ENCODE results near the gene SMIM36. TPM values are rescaled to one million over a fixed set of nuclear protein-coding genes. Genes with fewer than 3 reads are reported as not detected.

Gene SMIM36
- total and polyA plus RNA-seq, 2 experiments from 2014 or later = not detected

DNA sequence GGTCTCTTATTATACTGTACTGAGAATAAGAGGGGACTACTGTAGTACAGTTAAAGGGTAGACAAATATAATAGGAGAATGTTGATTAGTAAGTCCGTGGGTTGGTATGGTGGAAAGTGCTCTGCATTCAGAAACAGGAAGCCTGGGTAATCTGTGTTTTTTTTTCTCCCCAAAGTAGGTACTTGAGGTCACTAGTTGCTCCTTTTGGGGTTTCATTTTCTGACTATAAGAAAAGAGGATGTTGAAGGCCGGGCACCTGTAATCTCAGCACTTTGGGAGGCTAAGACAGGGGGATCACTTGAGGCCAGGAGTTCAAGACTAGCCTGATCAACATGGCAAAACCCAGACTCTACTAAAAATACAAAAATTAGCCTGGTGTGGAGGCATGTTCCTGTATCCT is 47.7 kb downstream of the SMIM36 start:
- H3K36me3 Mint-ChIP-seq (ENCODE audit: low read depth) = peaks cover 7% of the 10 kb centered on the region; the same call in 1 of the 3 replicates
- no peak overlapping the region for H3K4me3 Mint-ChIP-seq
- H3K4me1 ChIP-seq (ENCODE audit: insufficient read depth) = peaks cover 6% of the 10 kb centered on the region; the same call in 1 of the 2 replicates
- peaks cover 10% of the 10 kb centered on the region for H3K27me3 Mint-ChIP-seq (ENCODE audit: insufficient read depth, low read depth, poor library complexity)
- H3K4me1 Mint-ChIP-seq = peaks cover 30% of the 10 kb centered on the region
- H3F3A ChIP-seq (replicated peaks; ENCODE audit: low read depth) = no peaks in the 10 kb centered on the region
- H3K4me2 ChIP-seq = no peak overlapping the region
- H3K36me3 ChIP-seq (ENCODE audit: insufficient read depth) = no peaks in the 10 kb centered on the region
- H3K9me3 Mint-ChIP-seq = peaks cover under 1% of the 10 kb centered on the region; the same call in 1 of the 3 replicates
- H3K79me2 ChIP-seq (replicated peaks; ENCODE audit: insufficient read depth) = no peaks in the 10 kb centered on the region
- H3K27ac ChIP-seq (ENCODE audit: low read depth) = no peak overlapping the region
- TF ChIP-seq POLR2AphosphoS5 (IDR thresholded peaks at IDR 0.05; ENCODE audit: low read depth) (no peak), ZNF331 (CRISPR knock-in tag; IDR thresholded peaks at IDR 0.05; ENCODE audit: low read depth) (no peak), STAT1 (IDR thresholded peaks at IDR 0.05; ENCODE audit: unreplicated experiment) (no peak)
- TF ChIP-seq, protein P1, sequence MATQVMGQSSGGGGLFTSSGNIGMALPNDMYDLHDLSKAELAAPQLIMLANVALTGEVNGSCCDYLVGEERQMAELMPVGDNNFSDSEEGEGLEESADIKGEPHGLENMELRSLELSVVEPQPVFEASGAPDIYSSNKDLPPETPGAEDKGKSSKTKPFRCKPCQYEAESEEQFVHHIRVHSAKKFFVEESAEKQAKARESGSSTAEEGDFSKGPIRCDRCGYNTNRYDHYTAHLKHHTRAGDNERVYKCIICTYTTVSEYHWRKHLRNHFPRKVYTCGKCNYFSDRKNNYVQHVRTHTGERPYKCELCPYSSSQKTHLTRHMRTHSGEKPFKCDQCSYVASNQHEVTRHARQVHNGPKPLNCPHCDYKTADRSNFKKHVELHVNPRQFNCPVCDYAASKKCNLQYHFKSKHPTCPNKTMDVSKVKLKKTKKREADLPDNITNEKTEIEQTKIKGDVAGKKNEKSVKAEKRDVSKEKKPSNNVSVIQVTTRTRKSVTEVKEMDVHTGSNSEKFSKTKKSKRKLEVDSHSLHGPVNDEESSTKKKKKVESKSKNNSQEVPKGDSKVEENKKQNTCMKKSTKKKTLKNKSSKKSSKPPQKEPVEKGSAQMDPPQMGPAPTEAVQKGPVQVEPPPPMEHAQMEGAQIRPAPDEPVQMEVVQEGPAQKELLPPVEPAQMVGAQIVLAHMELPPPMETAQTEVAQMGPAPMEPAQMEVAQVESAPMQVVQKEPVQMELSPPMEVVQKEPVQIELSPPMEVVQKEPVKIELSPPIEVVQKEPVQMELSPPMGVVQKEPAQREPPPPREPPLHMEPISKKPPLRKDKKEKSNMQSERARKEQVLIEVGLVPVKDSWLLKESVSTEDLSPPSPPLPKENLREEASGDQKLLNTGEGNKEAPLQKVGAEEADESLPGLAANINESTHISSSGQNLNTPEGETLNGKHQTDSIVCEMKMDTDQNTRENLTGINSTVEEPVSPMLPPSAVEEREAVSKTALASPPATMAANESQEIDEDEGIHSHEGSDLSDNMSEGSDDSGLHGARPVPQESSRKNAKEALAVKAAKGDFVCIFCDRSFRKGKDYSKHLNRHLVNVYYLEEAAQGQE (IDR thresholded peaks at IDR 0.05; ENCODE audit: unreplicated experiment) = no peak
- TF ChIP-seq, protein P2, sequence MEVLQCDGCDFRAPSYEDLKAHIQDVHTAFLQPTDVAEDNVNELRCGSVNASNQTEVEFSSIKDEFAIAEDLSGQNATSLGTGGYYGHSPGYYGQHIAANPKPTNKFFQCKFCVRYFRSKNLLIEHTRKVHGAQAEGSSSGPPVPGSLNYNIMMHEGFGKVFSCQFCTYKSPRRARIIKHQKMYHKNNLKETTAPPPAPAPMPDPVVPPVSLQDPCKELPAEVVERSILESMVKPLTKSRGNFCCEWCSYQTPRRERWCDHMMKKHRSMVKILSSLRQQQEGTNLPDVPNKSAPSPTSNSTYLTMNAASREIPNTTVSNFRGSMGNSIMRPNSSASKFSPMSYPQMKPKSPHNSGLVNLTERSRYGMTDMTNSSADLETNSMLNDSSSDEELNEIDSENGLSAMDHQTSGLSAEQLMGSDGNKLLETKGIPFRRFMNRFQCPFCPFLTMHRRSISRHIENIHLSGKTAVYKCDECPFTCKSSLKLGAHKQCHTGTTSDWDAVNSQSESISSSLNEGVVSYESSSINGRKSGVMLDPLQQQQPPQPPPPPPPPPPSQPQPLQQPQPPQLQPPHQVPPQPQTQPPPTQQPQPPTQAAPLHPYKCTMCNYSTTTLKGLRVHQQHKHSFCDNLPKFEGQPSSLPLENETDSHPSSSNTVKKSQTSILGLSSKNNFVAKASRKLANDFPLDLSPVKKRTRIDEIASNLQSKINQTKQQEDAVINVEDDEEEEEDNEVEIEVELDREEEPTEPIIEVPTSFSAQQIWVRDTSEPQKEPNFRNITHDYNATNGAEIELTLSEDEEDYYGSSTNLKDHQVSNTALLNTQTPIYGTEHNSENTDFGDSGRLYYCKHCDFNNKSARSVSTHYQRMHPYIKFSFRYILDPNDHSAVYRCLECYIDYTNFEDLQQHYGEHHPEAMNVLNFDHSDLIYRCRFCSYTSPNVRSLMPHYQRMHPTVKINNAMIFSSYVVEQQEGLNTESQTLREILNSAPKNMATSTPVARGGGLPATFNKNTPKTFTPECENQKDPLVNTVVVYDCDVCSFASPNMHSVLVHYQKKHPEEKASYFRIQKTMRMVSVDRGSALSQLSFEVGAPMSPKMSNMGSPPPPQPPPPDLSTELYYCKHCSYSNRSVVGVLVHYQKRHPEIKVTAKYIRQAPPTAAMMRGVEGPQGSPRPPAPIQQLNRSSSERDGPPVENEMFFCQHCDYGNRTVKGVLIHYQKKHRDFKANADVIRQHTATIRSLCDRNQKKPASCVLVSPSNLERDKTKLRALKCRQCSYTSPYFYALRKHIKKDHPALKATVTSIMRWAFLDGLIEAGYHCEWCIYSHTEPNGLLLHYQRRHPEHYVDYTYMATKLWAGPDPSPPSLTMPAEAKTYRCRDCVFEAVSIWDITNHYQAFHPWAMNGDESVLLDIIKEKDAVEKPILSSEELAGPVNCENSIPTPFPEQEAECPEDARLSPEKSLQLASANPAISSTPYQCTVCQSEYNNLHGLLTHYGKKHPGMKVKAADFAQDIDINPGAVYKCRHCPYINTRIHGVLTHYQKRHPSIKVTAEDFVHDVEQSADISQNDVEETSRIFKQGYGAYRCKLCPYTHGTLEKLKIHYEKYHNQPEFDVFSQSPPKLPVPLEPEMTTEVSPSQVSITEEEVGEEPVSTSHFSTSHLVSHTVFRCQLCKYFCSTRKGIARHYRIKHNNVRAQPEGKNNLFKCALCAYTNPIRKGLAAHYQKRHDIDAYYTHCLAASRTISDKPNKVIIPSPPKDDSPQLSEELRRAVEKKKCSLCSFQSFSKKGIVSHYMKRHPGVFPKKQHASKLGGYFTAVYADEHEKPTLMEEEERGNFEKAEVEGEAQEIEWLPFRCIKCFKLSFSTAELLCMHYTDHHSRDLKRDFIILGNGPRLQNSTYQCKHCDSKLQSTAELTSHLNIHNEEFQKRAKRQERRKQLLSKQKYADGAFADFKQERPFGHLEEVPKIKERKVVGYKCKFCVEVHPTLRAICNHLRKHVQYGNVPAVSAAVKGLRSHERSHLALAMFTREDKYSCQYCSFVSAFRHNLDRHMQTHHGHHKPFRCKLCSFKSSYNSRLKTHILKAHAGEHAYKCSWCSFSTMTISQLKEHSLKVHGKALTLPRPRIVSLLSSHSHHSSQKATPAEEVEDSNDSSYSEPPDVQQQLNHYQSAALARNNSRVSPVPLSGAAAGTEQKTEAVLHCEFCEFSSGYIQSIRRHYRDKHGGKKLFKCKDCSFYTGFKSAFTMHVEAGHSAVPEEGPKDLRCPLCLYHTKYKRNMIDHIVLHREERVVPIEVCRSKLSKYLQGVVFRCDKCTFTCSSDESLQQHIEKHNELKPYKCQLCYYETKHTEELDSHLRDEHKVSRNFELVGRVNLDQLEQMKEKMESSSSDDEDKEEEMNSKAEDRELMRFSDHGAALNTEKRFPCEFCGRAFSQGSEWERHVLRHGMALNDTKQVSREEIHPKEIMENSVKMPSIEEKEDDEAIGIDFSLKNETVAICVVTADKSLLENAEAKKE (CRISPR knock-in tag; IDR thresholded peaks at IDR 0.05) = no peak
- DNase-seq (ENCODE audit: low spot score) (no peak), ATAC-seq (no peak)
- no peaks in the 10 kb centered on the region for H4K20me1 ChIP-seq (replicated peaks; ENCODE audit: insufficient read depth)
- H3K4me3 ChIP-seq = no peak overlapping the region
- H3K27ac Mint-ChIP-seq = no peak overlapping the region
- H2AFZ ChIP-seq = no peak overlapping the region
- no peaks in the 10 kb centered on the region for H3K27me3 ChIP-seq (ENCODE audit: insufficient read depth)
- H3K9me2 ChIP-seq (ENCODE audit: insufficient read depth) = peaks cover 16% of the 10 kb centered on the region
